ENCODE measurements around the gene ATP8B3. TPM values are rescaled to one million over a fixed set of nuclear protein-coding genes. Genes with fewer than 3 reads are reported as not detected.

Gene ATP8B3
- total RNA-seq, 4 donors from 2014 or later, result 0.09 to 0.24 TPM; not detected in 2

GRCh38 chr19:1837625-1838105 is 25.6 kb upstream of the ATP8B3 start:
- H3K9me3 ChIP-seq, result no peaks in the 10 kb centered on the region
- ATAC-seq, result peak in 1 of 2 donors; percentile 53
- H3K27me3 ChIP-seq, result no peaks in the 10 kb centered on the region
- intact Hi-C loops (cut with DNase I; ENCODE audit: low total_unique reads) (no loop called here), in situ Hi-C loops (cut with MboI; ENCODE audit: low sequenced_read_pairs in 4 of 4) (no loop called here)
- H3K27ac ChIP-seq, result no peak overlapping the region
- no peak overlapping the region for H3K4me3 ChIP-seq
- H3K4me1 ChIP-seq, result peaks cover 0 to 49% of the 10 kb centered on the region in 2 donors
- TF ChIP-seq POLR2A (IDR thresholded peaks at IDR 0.05), result no peak
- peak; percentile 33 to 74 (median 66) for TF ChIP-seq CTCF (IDR thresholded peaks at IDR 0.05 in 4 of 5, conservative IDR thresholded peaks at IDR 0.05 in 1 of 5)
- no peaks in the 10 kb centered on the region for H3K36me3 ChIP-seq
- DNase-seq, result no peak

- Histone ChIP-seq H3K4me3 (no peak overlapping the region), H3K9me3 (no peaks in the 10 kb centered on the region), H3K27me3 (no peaks in the 10 kb centered on the region), H3K4me1 (peaks cover 0 to 44% of the 10 kb centered on the region in 2 donors), H3K27ac (no peak overlapping the region), H3K36me3 (no peaks in the 10 kb centered on the region)
- TF ChIP-seq CTCF (IDR thresholded peaks at IDR 0.05 in 4 of 5, conservative IDR thresholded peaks at IDR 0.05 in 1 of 5), result no peak
- TF ChIP-seq POLR2A (IDR thresholded peaks at IDR 0.05), result no peak
- no peak for DNase-seq
- in situ Hi-C loops (cut with MboI; ENCODE audit: low sequenced_read_pairs in 4 of 4) (no loop called here), intact Hi-C loops (cut with DNase I; ENCODE audit: low total_unique reads) (no loop called here)
- ATAC-seq, result peak in 1 of 2 donors; percentile 9
Measured at GRCh38 chr19:1837222-1837565, 25.1 kb upstream of the ATP8B3 start.

GRCh38 chr19:1836458-1837221 is 24.6 kb upstream of the ATP8B3 start:
- H3K4me1 ChIP-seq, result peaks cover 0 to 42% of the 10 kb centered on the region in 2 donors

GRCh38 chr19:1833540-1833939 is 21.5 kb upstream of the ATP8B3 start:
- no peaks in the 10 kb centered on the region for H3K27me3 ChIP-seq
- H3K36me3 ChIP-seq, result no peaks in the 10 kb centered on the region
- TF ChIP-seq POLR2A (IDR thresholded peaks at IDR 0.05), result no peak
- no peak for TF ChIP-seq CTCF (IDR thresholded peaks at IDR 0.05 in 4 of 5, conservative IDR thresholded peaks at IDR 0.05 in 1 of 5)
- intact Hi-C loops (cut with DNase I; ENCODE audit: low total_unique reads) (no loop called here), in situ Hi-C loops (cut with MboI; ENCODE audit: low sequenced_read_pairs in 4 of 4) (no loop called here)
- no peak for ATAC-seq
- H3K4me3 ChIP-seq, result no peak overlapping the region
- peaks cover 0 to 27% of the 10 kb centered on the region in 2 donors for H3K4me1 ChIP-seq
- no peak for DNase-seq
- H3K27ac ChIP-seq, result no peak overlapping the region
- H3K9me3 ChIP-seq, result no peaks in the 10 kb centered on the region

More at GRCh38 chr19:1836458-1837221, 24.6 kb upstream of the ATP8B3 start:
- intact Hi-C loops (cut with DNase I; ENCODE audit: low total_unique reads) (no loop called here), in situ Hi-C loops (cut with MboI; ENCODE audit: low sequenced_read_pairs in 4 of 4) (no loop called here)
- ATAC-seq (no peak), DNase-seq (no peak)
- H3K27me3 ChIP-seq, result no peaks in the 10 kb centered on the region
- H3K9me3 ChIP-seq, result no peaks in the 10 kb centered on the region
- TF ChIP-seq CTCF (IDR thresholded peaks at IDR 0.05 in 4 of 5, conservative IDR thresholded peaks at IDR 0.05 in 1 of 5) (no peak), POLR2A (IDR thresholded peaks at IDR 0.05) (no peak)
- H3K27ac ChIP-seq, result no peak overlapping the region
- no peak overlapping the region for H3K4me3 ChIP-seq
- H3K36me3 ChIP-seq, result no peaks in the 10 kb centered on the region
